DOHH2 (cell line): Measurements from ENCODE around the gene REEP6.
"Not testable (repeated sequence)": the region's sequence is repeated elsewhere in the genome, so short reads cannot be mapped to it uniquely, and the experiment has no call there.

Experiments used
- H3F3A ChIP-seq: fragments of 200-600 bp; sonication (generic), shearing (Covaris generic); 2 replicates; pipeline ENCODE4 v1.6.0; 2016; ENCODE audit warnings: antibody characterized with exemption, mild to moderate bottlenecking; ENCODE audit not compliant: control insufficient read depth, insufficient read depth
- H3K27ac ChIP-seq: fragments of 200-600 bp; sonication (generic); 2 replicates; pipeline ENCODE4 v1.5.1; 2014; ENCODE audit warnings: low read depth, mild to moderate bottlenecking, low read length, moderate library complexity
- H3K27me3 ChIP-seq: fragments of 200-600 bp; sonication (generic); 2 replicates; pipeline ENCODE4 v1.6.1; 2014; ENCODE audit warnings: mild to moderate bottlenecking, low read length, mixed read lengths; ENCODE audit not compliant: control insufficient read depth
- H3K36me3 ChIP-seq: fragments of 200-600 bp; sonication (generic); 2 replicates; pipeline ENCODE4 v1.6.1; 2014; ENCODE audit warnings: mild to moderate bottlenecking, low read length, moderate library complexity, mixed read lengths; ENCODE audit not compliant: control insufficient read depth
- H3K4me1 ChIP-seq: fragments of 200-600 bp; sonication (generic); 2 replicates; pipeline ENCODE4 v1.6.1; 2014; ENCODE audit warnings: mild to moderate bottlenecking, low read length, mixed read lengths; ENCODE audit not compliant: control insufficient read depth
- H3K4me2 ChIP-seq: fragments of 200-600 bp; sonication (generic); 2 replicates; pipeline ENCODE4 v1.6.0; 2014; ENCODE audit warnings: mild to moderate bottlenecking, low read length, moderate library complexity
- H3K4me3 ChIP-seq: fragments of 200-600 bp; sonication (generic); 2 replicates; pipeline ENCODE4 v1.5.1; 2014; ENCODE audit warnings: mild to moderate bottlenecking, low read length, mixed read lengths
- H3K79me2 ChIP-seq: fragments of 200-600 bp; sonication (generic); 2 replicates; pipeline ENCODE4 v1.6.1; 2014; ENCODE audit warnings: mild to moderate bottlenecking, low read length, mixed read lengths; ENCODE audit not compliant: control insufficient read depth
- H3K9me2 ChIP-seq: fragments of 200-600 bp; sonication (generic); replicated peaks from 2 replicates; pipeline ENCODE4 v1.6.1; 2014; ENCODE audit warnings: mild to moderate bottlenecking, low read length, mixed read lengths; ENCODE audit not compliant: control insufficient read depth
- H3K9me3 ChIP-seq: fragments of 200-600 bp; sonication (generic); 2 replicates; pipeline ENCODE4 v1.6.1; 2014; ENCODE audit warnings: antibody characterized with exemption, low read length, mixed read lengths; ENCODE audit not compliant: control insufficient read depth, insufficient read depth
- H4K20me1 ChIP-seq: fragments of 200-600 bp; sonication (generic); 2 replicates; pipeline ENCODE4 v1.6.0; 2014; ENCODE audit warnings: low read depth, mild to moderate bottlenecking, antibody characterized with exemption, low read length, moderate library complexity; ENCODE audit not compliant: control insufficient read depth, insufficient read depth
- EZH2phosphoT487 ChIP-seq: fragments of 200-600 bp; sonication (generic); IDR thresholded peaks from 2 replicates; pipeline ENCODE4 v1.6.1; 2017; ENCODE audit warnings: borderline replicate concordance, mild to moderate bottlenecking, antibody characterized with exemption, low read length, moderate library complexity, mixed read lengths
- TF ChIP-seq, protein P1 (sequence below): fragments of 200-600 bp; sonication (generic); IDR thresholded peaks from one replicate; pipeline ENCODE4 v1.5.1; 2014; ENCODE audit warnings: antibody characterized with exemption, mild to moderate bottlenecking, low read depth, low read length; ENCODE audit not compliant: poor library complexity, severe bottlenecking

The REEP6 gene

DNA sequence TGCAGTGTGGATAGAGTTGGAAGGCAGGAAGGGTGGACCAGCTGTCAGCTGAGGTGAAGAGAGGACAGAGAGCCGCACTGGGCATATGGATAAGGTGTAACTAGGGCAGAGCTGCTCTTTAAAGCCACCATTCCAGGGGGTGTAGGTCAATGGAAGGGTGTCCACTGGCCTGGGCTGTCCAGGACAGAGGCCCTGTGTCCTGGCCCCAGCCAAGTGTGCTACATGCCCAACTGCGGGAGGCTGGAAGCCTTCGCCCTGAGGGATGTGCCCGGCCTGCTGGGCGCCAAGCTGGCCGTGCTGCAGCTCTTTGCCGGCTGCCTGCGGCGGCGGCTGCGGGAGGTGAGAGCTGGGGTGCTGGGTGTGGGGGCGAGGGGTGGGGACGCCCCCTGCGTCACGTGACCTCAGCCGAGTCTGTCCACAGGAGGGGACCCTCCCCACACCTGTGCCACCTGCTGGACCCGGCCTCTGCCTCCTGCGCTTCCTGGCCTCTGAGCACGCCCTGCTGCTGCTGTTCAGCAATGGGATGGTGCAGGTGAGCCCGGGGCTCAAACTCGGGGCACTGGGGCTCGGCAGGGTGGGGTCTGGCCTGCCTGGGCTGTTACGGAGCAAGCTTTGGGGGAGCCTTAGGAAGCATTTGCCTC lies 42.6 kb downstream of the REEP6 start:
- Histone ChIP-seq H3K4me3 (no peak overlapping the region), H3K9me2 (no peaks in the 10 kb centered on the region), H3F3A (no peaks in the 10 kb centered on the region), H3K4me2 (no peak overlapping the region), H3K4me1 (no peaks in the 10 kb centered on the region), H3K79me2 (no peaks in the 10 kb centered on the region), H3K36me3 (no peaks in the 10 kb centered on the region), H3K9me3 (no peaks in the 10 kb centered on the region), H3K27ac (no peak overlapping the region), H3K27me3 (no peaks in the 10 kb centered on the region), H4K20me1 (no peaks in the 10 kb centered on the region)
- TF ChIP-seq EZH2phosphoT487 = no peak
- TF ChIP-seq, protein P1, sequence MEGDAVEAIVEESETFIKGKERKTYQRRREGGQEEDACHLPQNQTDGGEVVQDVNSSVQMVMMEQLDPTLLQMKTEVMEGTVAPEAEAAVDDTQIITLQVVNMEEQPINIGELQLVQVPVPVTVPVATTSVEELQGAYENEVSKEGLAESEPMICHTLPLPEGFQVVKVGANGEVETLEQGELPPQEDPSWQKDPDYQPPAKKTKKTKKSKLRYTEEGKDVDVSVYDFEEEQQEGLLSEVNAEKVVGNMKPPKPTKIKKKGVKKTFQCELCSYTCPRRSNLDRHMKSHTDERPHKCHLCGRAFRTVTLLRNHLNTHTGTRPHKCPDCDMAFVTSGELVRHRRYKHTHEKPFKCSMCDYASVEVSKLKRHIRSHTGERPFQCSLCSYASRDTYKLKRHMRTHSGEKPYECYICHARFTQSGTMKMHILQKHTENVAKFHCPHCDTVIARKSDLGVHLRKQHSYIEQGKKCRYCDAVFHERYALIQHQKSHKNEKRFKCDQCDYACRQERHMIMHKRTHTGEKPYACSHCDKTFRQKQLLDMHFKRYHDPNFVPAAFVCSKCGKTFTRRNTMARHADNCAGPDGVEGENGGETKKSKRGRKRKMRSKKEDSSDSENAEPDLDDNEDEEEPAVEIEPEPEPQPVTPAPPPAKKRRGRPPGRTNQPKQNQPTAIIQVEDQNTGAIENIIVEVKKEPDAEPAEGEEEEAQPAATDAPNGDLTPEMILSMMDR = no peak

DNA sequence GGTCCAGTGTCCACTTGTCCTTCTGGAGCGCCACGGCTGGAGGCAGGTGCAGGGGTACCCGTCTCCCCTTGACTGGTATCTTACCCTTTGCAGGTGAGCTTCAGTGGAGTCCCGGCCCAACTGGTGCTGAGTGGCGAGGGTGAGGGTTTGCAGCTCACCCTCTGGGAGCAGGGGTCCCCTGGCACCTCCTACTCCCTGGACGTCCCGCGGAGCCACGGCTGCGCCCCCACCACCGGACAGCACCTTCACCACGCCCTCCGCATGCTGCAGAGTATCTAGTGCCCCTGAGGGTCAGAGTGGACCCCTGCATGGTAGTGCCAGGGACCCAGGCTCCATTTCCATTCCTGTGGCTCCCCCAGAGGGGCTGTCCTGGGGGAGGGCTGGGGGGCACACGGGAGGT lies 44.0 kb downstream of the REEP6 start:
- no peak overlapping the region for H3K27ac ChIP-seq
- H3K9me3 ChIP-seq = no peaks in the 10 kb centered on the region
- no peaks in the 10 kb centered on the region for H3K4me1 ChIP-seq
- H3K9me2 ChIP-seq = no peaks in the 10 kb centered on the region
- no peak overlapping the region for H3K4me2 ChIP-seq
- TF ChIP-seq, protein P1 = no peak
- no peak for TF ChIP-seq EZH2phosphoT487
- no peaks in the 10 kb centered on the region for H3K79me2 ChIP-seq
- H3K27me3 ChIP-seq = no peaks in the 10 kb centered on the region
- no peak overlapping the region for H3K4me3 ChIP-seq
- no peaks in the 10 kb centered on the region for H3K36me3 ChIP-seq
- no peaks in the 10 kb centered on the region for H3F3A ChIP-seq
- no peaks in the 10 kb centered on the region for H4K20me1 ChIP-seq

DNA sequence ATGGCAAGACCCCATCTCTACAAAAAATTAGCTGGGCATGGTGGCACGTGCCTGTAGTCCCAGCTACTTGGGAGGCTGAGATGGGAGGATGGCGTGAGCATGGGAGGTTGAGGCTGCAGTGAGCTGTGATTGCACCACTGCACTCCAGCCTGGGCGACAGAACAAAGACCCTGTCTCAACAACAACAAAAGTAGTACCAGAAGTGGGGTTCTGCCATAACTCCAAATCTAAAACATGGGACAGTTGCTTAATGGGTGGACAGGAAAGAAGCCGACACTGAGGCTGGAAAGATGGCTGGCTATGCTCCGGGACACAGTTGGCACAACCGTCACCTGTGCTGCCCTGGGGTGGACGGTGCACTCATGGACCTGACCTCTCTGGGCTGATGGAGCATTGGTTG lies 44.7 kb downstream of the REEP6 start:
- not testable (repeated sequence) for H3K4me2 ChIP-seq

DNA sequence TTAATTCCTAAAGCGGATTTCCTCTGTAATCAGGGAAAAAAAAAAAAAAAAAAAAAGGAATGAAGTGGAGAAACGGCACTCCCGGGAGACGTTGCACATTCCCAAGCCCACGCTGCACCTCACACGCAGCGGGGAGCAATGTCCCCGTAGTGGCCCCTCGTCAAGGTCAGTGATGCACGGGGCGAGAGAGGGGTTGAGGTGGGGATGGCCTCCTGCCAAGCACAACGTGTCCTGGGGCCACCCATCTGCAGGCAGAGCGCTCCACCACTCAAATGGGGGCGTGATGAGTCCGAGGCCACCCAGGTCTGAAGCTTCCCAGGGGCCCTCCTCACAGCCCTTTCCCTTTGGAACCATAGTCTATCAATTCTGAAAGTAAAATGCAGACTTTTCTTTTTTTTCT lies 48.0 kb downstream of the REEP6 start:
- no peak overlapping the region for H3K4me3 ChIP-seq
- no peaks in the 10 kb centered on the region for H3K9me3 ChIP-seq
- H3K27ac ChIP-seq = no peak overlapping the region
- H3K36me3 ChIP-seq = no peaks in the 10 kb centered on the region
- no peaks in the 10 kb centered on the region for H4K20me1 ChIP-seq
- H3K79me2 ChIP-seq = no peaks in the 10 kb centered on the region
- H3K4me1 ChIP-seq = no peaks in the 10 kb centered on the region
- TF ChIP-seq, protein P1 = no peak
- TF ChIP-seq EZH2phosphoT487 = no peak
- H3K9me2 ChIP-seq = no peaks in the 10 kb centered on the region
- no peak overlapping the region for H3K4me2 ChIP-seq
- no peaks in the 10 kb centered on the region for H3K27me3 ChIP-seq
- no peaks in the 10 kb centered on the region for H3F3A ChIP-seq

More for the DNA sequence above, 44.7 kb downstream of the REEP6 start:
- not testable (repeated sequence) for H3K27me3 ChIP-seq, H3K4me1 ChIP-seq, H3K9me3 ChIP-seq, H3K79me2 ChIP-seq, H3K27ac ChIP-seq, H3K36me3 ChIP-seq, H4K20me1 ChIP-seq, H3K4me3 ChIP-seq, H3K9me2 ChIP-seq, H3F3A ChIP-seq

DNA sequence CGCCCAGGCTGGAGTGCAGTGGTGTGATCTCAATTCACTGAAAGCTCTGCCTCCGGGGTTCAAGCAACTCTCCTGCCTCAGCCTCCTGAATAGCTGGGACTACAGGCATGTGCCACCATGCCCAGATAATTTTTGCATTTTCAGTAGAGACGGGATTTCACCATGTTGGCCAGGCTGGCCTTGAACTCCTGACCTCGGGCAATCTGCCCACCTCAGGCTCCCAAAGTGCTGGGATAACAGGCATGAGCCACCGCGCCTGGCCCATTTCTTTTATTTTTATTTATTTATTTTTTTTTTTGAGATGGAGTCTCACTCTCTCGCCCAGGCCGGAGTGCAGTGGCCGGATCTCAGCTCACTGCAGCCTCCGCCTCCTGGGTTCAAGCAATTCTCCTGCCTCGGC lies 48.8 kb downstream of the REEP6 start:
- not testable (repeated sequence) for H3K9me2 ChIP-seq, H3F3A ChIP-seq, H3K27ac ChIP-seq, H3K79me2 ChIP-seq, H3K9me3 ChIP-seq, H3K4me3 ChIP-seq, H3K36me3 ChIP-seq, H4K20me1 ChIP-seq, H3K27me3 ChIP-seq, H3K4me2 ChIP-seq, H3K4me1 ChIP-seq
